Measurements from ENCODE around the gene C1orf198.

C1orf198 gene

GRCh38 chr1:230806552-230806951 lies 61.8 kb downstream of the C1orf198 start:
- TF ChIP-seq POLR2AphosphoS5 (IDR thresholded peaks at IDR 0.05; ENCODE audit: low read depth, low read length) (no peak), TAF1 (IDR thresholded peaks at IDR 0.05; ENCODE audit: borderline replicate concordance, insufficient read depth, low read length) (no peak), FOXP2 (optimal IDR thresholded peaks at IDR 0.05; ENCODE audit: borderline replicate concordance, extremely low read depth, extremely low read length, insufficient read depth) (no peak), REST (IDR thresholded peaks at IDR 0.05; ENCODE audit: insufficient read depth in 1 of 2, low read depth in 2 of 2, low read length in 2 of 2) (no peak), SIN3A (IDR thresholded peaks at IDR 0.05; ENCODE audit: borderline replicate concordance, insufficient read depth, low read length) (no peak)

GRCh38 chr1:230804396-230804795 lies 63.9 kb downstream of the C1orf198 start:
- no peak for TF ChIP-seq FOXP2 (optimal IDR thresholded peaks at IDR 0.05; ENCODE audit: borderline replicate concordance, extremely low read depth, extremely low read length, insufficient read depth)
- TF ChIP-seq POLR2AphosphoS5 (IDR thresholded peaks at IDR 0.05; ENCODE audit: low read depth, low read length), result no peak
- TF ChIP-seq TAF1 (IDR thresholded peaks at IDR 0.05; ENCODE audit: borderline replicate concordance, insufficient read depth, low read length), result no peak
- no peak for TF ChIP-seq REST (IDR thresholded peaks at IDR 0.05; ENCODE audit: insufficient read depth in 1 of 2, low read depth in 2 of 2, low read length in 2 of 2)
- no peak for TF ChIP-seq SIN3A (IDR thresholded peaks at IDR 0.05; ENCODE audit: borderline replicate concordance, insufficient read depth, low read length)

GRCh38 chr1:230800891-230801840 lies 67.2 kb downstream of the C1orf198 start:
- TF ChIP-seq REST (IDR thresholded peaks at IDR 0.05; ENCODE audit: insufficient read depth in 1 of 2, low read depth in 2 of 2, low read length in 2 of 2) (no peak), SIN3A (IDR thresholded peaks at IDR 0.05; ENCODE audit: borderline replicate concordance, insufficient read depth, low read length) (no peak), FOXP2 (optimal IDR thresholded peaks at IDR 0.05; ENCODE audit: borderline replicate concordance, extremely low read depth, extremely low read length, insufficient read depth) (no peak), POLR2AphosphoS5 (IDR thresholded peaks at IDR 0.05; ENCODE audit: low read depth, low read length) (no peak), TAF1 (IDR thresholded peaks at IDR 0.05; ENCODE audit: borderline replicate concordance, insufficient read depth, low read length) (no peak)

- TF ChIP-seq SIN3A (IDR thresholded peaks at IDR 0.05; ENCODE audit: borderline replicate concordance, insufficient read depth, low read length), result no peak
- TF ChIP-seq TAF1 (IDR thresholded peaks at IDR 0.05; ENCODE audit: borderline replicate concordance, insufficient read depth, low read length), result no peak
- no peak for TF ChIP-seq FOXP2 (optimal IDR thresholded peaks at IDR 0.05; ENCODE audit: borderline replicate concordance, extremely low read depth, extremely low read length, insufficient read depth)
Observed at GRCh38 chr1:230798491-230798890, 69.8 kb downstream of the C1orf198 start.

GRCh38 chr1:230797942-230798365 lies 70.4 kb downstream of the C1orf198 start:
- TF ChIP-seq REST (IDR thresholded peaks at IDR 0.05; ENCODE audit: insufficient read depth in 1 of 2, low read depth in 2 of 2, low read length in 2 of 2) (no peak), SIN3A (IDR thresholded peaks at IDR 0.05; ENCODE audit: borderline replicate concordance, insufficient read depth, low read length) (no peak), TAF1 (IDR thresholded peaks at IDR 0.05; ENCODE audit: borderline replicate concordance, insufficient read depth, low read length) (no peak), POLR2AphosphoS5 (IDR thresholded peaks at IDR 0.05; ENCODE audit: low read depth, low read length) (no peak), FOXP2 (optimal IDR thresholded peaks at IDR 0.05; ENCODE audit: borderline replicate concordance, extremely low read depth, extremely low read length, insufficient read depth) (no peak)
